HEK293T (cell line): ENCODE results near the gene SCTR.

Experiments
- BHLHE40 ChIP-seq: fragments of 450-650 bp; IDR thresholded peaks from 2 replicates; pipeline ENCODE4 v1.6.1; 2016; ENCODE audit warnings: mild to moderate bottlenecking, moderate library complexity, borderline replicate concordance
- ELF4 ChIP-seq: fragments of 450-650 bp; IDR thresholded peaks from 2 replicates; pipeline ENCODE4 v1.6.1; 2017; ENCODE audit warnings: antibody characterized with exemption
- FOXA1 ChIP-seq: fragments of 450-650 bp; IDR thresholded peaks from 2 replicates; pipeline ENCODE4 v1.6.1; 2016; ENCODE audit warnings: mild to moderate bottlenecking
- FOXK2 ChIP-seq: fragments of 450-650 bp; IDR thresholded peaks from 2 replicates; pipeline ENCODE4 v1.6.1; 2016; ENCODE audit warnings: mild to moderate bottlenecking
- FOXM1 ChIP-seq: fragments of 450-650 bp; IDR thresholded peaks from 2 replicates; pipeline ENCODE4 v1.6.1; 2017; ENCODE audit warnings: mild to moderate bottlenecking, borderline replicate concordance
- HDGF ChIP-seq: fragments of 450-650 bp; IDR thresholded peaks from 2 replicates; pipeline ENCODE4 v1.6.1; 2017; ENCODE audit warnings: antibody characterized with exemption, borderline replicate concordance
- L3MBTL2 ChIP-seq: fragments of 450-650 bp; conservative IDR thresholded peaks from 2 replicates; pipeline ENCODE4 v1.6.1; 2016; ENCODE audit warnings: mild to moderate bottlenecking
- NFRKB ChIP-seq: fragments of 450-650 bp; IDR thresholded peaks from 2 replicates; pipeline ENCODE4 v1.6.1; 2016; ENCODE audit warnings: mild to moderate bottlenecking, moderate library complexity
- SP1 ChIP-seq: fragments of 450-650 bp; IDR thresholded peaks from 2 replicates; pipeline ENCODE4 v1.6.1; 2017
- SUZ12 ChIP-seq: fragments of 450-650 bp; IDR thresholded peaks from 2 replicates; pipeline ENCODE4 v1.6.1; 2016; ENCODE audit warnings: mild to moderate bottlenecking
- ZNF384 ChIP-seq: fragments of 450-650 bp; IDR thresholded peaks from 2 replicates; pipeline ENCODE4 v1.6.1; 2016
- TF ChIP-seq, protein P1 (sequence below): fragments of 450-650 bp; IDR thresholded peaks from 2 replicates; pipeline ENCODE4 v1.6.1; 2016

DNA sequence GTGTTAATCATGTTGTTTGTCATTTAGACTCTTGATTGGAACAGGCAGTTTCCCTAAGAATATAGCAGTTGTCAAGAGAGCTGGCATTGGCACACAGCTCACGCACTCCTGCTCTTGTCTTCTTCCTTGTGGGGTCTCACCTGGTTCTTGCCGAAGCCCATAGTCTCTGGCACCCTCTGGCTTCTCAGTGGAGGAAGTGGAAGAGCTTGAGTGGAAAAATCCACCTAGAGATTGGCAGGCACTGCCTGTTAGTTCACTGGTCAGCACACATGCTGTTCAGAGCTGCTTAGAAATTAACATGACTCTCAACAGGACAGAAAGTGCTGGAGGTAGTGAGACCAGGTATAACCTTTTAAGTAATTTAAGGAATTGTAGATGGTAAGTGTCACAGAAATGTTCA lies 28.3 kb downstream of the SCTR start:
- no peak for TF ChIP-seq SP1
- no peak for TF ChIP-seq BHLHE40
- TF ChIP-seq FOXK2 = no peak
- TF ChIP-seq NFRKB = no peak
- no peak for TF ChIP-seq SUZ12
- TF ChIP-seq HDGF = no peak
- TF ChIP-seq ELF4 = no peak
- TF ChIP-seq FOXM1 = no peak
- TF ChIP-seq, protein P1, sequence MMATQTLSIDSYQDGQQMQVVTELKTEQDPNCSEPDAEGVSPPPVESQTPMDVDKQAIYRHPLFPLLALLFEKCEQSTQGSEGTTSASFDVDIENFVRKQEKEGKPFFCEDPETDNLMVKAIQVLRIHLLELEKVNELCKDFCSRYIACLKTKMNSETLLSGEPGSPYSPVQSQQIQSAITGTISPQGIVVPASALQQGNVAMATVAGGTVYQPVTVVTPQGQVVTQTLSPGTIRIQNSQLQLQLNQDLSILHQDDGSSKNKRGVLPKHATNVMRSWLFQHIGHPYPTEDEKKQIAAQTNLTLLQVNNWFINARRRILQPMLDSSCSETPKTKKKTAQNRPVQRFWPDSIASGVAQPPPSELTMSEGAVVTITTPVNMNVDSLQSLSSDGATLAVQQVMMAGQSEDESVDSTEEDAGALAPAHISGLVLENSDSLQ = no peak
- no peak for TF ChIP-seq ZNF384
- TF ChIP-seq FOXA1 = no peak
- TF ChIP-seq L3MBTL2 = no peak
